ENCODE data around the gene COG2.
"Not testable (repeated sequence)": the region's sequence is repeated elsewhere in the genome, so short reads cannot be mapped to it uniquely, and the experiment has no call there.

Gene COG2

DNA sequence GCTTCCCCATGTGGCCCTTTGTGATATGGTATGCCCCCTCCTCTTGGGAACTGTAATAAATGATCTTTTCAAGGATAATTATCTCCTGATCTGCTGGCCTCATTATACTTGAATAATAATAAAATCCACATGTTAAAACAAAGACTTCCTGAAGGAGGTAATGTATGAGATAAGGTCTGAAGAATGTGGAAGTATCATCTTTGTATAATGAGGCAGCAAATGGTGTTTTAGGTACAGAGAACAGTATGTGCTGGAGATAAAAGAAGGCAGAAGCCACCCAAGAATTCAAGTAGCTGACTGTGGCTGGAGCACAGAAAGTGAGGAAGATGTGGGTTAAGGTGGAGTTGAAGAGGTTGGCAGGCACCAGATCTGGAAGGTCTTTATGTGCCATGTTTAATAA is 12.8 kb upstream of the COG2 start:
- DNase-seq, result no peak

DNA sequence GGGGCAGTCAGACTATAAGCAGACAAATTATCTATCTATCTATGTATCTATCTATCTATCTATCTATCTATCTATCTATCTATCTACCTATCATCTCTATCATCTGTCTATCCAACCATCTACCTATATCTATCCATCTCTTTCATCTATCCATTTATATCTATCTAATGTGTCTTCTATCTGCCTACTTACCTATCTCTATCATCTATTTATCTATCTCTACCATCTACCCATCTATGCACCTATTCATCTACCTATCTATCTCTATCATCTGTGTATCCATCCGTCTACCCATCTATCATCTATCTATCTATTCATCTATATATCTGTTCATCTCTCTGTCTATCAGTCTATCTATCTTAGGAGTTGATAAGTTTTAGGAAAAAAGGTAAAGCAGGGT is 10.8 kb upstream of the COG2 start:
- DNase-seq, result no peak

- no peak for DNase-seq
These were observed 9.9 kb upstream of the COG2 start for GRCh38 chr1:230632273-230632873.

DNA sequence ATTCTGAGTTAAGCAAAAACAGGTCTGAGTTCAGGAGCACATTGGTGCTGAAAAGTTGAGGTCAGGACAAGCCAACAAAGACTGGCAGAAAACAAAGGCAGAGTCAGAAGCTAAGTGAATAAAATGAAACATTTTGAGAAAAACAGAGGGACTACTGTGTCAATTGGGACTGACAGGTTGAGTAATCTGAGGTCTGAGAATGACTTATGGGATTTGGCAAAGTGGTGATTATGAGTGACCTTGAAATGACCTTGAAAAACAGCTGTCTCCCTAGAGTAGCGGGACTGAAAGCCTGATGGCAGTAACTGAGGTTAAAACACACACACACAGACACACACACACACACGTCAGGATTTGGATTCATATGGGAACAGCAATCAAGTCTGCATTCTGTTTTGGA is 8.8 kb upstream of the COG2 start:
- DNase-seq, result no peak

- no peak for DNase-seq
These were observed 7.9 kb upstream of the COG2 start for GRCh38 chr1:230634384-230634783.

DNA sequence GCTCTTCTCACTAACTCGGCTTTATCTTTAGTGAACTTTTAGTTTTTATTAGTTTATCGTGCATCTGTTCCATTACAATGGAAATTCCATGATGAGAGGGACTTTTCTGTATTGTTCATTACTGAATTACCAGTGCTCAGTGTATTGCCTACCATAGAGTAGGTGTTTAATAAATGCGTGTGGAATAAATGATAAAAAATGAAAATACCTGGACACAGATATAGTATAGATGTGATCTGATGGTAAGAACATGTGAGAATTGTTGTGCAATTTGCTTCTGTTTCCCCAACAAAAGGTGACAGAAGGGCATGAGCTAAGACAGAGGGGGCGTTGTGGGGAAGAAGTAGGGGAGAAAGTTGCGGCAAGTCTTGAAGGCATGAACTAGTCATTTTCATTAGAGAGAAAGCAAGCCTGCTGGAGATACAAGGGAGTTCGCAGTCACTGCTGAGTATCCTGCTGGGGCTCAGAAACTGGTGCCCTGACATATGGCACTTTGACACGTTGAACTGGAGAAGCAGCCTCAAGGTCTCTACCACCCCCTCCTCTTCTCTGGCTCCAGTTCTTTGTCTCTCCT is 5.6 kb upstream of the COG2 start:
- no peak for DNase-seq

- DNase-seq, result no peak
These were observed 2.5 kb upstream of the COG2 start for GRCh38 chr1:230639714-230640209.

DNA sequence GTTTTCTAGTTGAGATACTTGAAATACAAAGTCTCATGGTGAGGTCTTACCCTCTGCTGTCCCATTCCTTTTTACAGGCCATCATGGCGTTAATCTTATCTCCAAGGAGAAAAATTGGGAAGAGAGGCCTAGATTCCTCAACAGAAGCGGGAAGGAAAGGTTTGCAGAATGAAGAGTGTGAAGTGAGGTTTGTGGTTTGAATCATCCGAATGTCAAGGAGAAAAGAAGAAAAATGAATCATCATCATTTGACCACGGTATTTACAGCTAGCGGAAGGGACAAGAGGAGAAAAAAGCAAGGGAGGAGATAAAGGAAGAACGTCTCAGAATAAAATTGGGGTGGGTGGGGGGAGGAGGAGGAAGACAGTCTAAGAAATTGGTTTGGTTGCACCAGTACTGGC is 935 bp upstream of the COG2 start:
- DNase-seq, result no peak

DNA sequence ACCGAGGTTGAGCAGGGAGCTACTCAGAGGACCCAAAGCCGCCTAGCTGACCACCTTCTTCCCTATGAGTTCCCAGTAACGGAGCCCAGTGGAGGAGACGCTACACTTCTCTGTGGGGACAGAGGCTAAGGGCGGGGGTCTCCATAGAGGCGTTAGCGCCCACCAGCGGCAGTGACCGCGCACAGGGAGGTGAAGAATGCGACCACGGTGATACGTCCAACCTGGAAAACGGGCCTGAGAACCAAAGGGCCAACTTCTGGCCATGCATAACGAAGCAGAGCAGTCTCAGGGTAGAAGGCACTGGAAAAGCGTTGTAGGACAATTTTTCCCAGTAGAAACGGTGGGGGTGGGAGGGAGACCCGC is 400 bp upstream of the COG2 start:
- DNase-seq, result no peak

DNA sequence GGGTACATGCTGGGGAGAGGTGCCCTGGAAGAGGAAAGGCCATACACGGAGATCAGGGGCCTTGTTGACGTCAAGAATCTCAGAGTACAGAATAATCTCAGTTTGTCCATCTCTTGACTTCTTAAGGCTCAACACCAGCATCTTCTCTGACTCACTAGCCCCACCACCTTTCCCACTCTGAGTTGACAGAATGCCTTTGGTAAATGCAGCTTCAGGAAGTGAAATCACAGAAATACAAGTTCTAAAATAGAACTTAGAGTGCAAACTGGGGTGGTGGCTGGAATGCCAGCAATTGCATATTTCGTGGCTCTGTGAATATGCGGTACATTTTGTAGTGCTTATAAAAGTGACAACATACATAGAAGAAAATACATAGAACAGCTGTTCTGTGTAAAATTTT is 1.6 kb downstream of the COG2 start:
- no peak for DNase-seq

- DNase-seq, result no peak
These were observed 4.5 kb downstream of the COG2 start for GRCh38 chr1:230646710-230647302.

DNA sequence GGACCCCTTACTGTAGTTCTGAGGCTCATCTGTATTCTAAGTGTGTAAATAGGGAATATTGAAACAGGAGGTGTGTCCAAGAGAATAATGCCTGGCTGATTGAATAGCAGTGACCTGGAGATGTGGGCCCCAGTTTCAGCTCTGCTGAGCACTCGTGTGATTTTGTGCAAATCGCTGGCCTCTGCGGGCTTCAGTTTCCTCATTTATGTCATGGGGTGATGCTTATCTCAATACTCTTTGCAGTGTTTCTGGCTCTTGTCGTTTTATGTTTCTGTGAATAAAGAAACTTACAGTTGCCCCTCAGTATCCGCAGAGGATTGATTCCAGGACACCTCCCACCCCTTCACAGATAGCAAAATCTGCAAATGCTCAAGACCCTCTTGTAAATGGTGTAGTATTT is 5.0 kb downstream of the COG2 start:
- DNase-seq, result no peak

- DNase-seq, result no peak
These were observed 5.8 kb downstream of the COG2 start for GRCh38 chr1:230648114-230648513.

DNA sequence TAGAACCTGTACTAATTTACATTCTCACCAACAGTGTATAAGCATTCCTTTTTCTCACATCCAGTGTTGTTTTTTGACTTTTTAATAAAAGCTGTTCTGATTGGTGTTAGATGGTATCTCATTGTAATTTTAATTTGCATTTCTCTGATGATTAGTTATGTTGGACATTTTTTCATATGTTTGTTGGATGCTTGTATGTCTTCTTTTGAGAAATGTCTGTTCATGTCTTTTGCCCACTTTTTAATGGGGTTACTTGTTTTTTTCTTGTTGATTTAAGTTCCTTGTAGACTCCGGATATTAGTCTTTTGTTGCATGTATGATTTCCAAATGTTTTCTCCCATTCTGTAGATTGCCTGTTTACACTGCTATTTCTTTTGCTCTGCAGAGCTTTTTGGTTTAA is 8.0 kb downstream of the COG2 start:
- no peak for DNase-seq

GRCh38 chr1:230651235-230651634 is 9.0 kb downstream of the COG2 start:
- no peak for DNase-seq

GRCh38 chr1:230656719-230657118 is 14.4 kb downstream of the COG2 start:
- DNase-seq, result not testable (repeated sequence)

DNA sequence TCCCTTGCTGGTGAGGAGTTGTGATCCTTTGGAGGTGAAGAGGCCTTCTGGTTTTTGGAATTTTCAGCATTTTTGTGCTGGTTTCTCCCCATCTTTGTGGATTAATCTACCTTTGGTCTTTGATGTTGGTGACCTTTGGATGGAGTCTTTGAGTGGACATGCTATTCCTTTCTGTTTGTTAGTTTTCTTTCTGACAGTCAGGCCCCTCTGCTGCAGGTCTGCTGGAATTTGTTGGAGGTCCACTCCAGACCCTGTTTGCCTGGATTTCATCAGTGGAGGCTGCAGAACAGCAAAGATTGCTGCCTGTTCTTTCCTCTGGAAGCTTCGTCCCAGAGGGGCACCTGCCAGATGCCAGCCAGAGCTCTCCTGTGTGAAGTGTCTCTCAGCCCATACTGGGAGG is 15.8 kb downstream of the COG2 start:
- not testable (repeated sequence) for DNase-seq

DNA sequence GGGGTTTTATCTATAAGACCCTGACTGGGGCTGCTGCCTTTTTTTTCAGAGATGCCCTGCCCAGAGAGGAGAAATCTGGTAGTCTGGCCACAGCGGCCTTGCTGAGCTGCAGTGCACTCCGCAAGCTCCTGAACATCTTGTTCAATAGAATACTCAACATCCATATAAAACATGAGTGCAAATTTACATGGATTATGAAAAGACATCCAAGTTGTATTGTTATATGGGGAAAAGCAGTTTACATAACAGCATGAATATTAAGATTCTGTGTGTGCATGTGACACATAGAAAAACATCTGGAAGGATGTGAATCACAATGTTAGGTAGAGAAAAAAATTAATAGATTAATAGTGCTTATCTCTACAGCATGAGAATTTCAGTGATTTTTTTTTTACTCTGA is 16.4 kb downstream of the COG2 start:
- no peak for DNase-seq

GRCh38 chr1:230661976-230662375 is 19.7 kb downstream of the COG2 start:
- no peak for DNase-seq

- no peak for DNase-seq
These were observed 25.9 kb downstream of the COG2 start for GRCh38 chr1:230668227-230668626.

DNA sequence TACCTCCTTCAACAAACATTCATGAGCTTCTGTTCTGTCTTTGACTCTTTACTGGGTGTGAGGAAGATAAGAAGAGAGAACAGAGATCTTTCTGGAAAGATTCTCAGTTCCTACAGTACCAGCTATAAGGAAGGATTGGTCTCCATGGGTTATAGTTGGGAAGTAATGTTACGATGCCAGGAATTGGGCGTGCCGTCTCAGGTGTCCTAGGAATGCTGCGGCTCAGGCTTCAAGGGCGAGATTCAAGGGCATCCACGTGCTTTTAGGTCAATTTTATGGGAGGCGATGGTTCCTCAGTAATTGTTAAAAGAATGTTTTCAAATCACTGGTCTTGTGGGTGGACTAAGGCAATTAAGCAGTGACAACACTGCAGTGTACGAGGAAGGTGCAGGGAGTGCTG is 27.3 kb downstream of the COG2 start:
- no peak for DNase-seq

DNA sequence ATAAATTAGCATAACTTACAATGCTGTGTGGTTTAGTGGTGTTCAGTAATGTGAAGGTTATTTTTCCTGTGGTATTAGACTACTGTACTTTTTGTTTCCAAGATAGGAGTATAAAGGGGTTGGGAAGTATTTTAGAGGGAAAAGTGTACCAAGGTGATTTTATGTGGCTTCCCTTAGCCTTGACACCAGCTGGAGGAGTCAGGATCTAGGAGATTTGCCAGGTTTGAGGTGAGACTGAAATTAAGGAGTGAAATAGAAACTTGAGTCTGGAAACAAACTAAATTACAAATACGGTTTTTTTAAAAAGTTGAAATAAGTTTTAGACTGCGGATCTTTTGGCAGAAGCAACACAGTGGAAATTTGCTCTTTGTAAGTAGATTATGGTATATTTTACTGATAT is 32.3 kb downstream of the COG2 start:
- DNase-seq, result no peak

- no peak for DNase-seq
These were observed 34.9 kb downstream of the COG2 start for GRCh38 chr1:230677200-230677599.

DNA sequence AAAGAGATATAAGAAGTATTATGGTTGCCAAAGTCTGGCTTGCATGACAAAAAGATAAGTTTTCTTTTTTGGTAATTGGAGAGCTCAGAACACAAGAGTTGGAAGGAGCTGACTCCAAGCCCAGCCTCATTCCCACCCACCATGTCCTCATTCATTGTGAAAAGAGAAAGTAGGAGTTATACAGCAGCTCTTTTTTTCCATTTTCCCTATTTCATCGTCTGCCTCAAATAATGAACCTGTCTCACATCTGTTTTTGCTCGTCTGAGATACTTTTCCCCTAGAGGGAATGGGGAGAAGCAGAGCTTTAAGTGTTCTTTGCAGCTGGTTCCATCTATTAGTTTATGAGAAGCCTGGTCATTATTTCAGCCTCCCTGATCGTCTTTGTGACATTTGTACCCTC is 36.9 kb downstream of the COG2 start:
- DNase-seq, result no peak

- DNase-seq, result no peak
These were observed 37.5 kb downstream of the COG2 start for GRCh38 chr1:230679825-230680224.

Data from CD4-positive, alpha-beta T cell treated with Interleukin-21 for 1 hour (primary cell).